BE2C (cell line): Measurements from ENCODE around the gene SLC22A9. TPM values are rescaled to one million over a fixed set of nuclear protein-coding genes. Genes with fewer than 3 reads are reported as not detected.
"Not testable (repeated sequence)": the region's sequence is repeated elsewhere in the genome, so short reads cannot be mapped to it uniquely, and the experiment has no call there.

ENCODE experiments used
- DNase-seq: peaks from one replicate; pipeline ENCODE4 v3.0.0-alpha.2; 2020
- H3K27me3 ChIP-seq: fragments of 250-450 bp; sonication (Bioruptor Pico); 2 replicates; pipeline ENCODE4 v1.5.1; 2020; ENCODE audit warnings: mild to moderate bottlenecking
- H3K36me3 ChIP-seq: fragments of 250-450 bp; sonication (Bioruptor Pico); 2 replicates; pipeline ENCODE4 v1.5.1; 2020; ENCODE audit warnings: mild to moderate bottlenecking
- H3K4me1 ChIP-seq: fragments of 250-450 bp; sonication (Bioruptor Pico); 2 replicates; pipeline ENCODE4 v1.5.1; 2020
- H3K4me3 ChIP-seq: 2 replicates; pipeline ENCODE4 v1.5.1; 2011; ENCODE audit warnings: low read depth, low read length
- H3K9me3 ChIP-seq: fragments of 250-450 bp; sonication (Bioruptor Pico); 2 replicates; pipeline ENCODE4 v1.5.1; 2020
- CTCF ChIP-seq: IDR thresholded peaks from 2 replicates; pipeline ENCODE4 v1.5.1; 2012; ENCODE audit warnings: mild to moderate bottlenecking, low read depth, low read length
- polyA plus RNA-seq: library from polyadenylated mRNA; unstranded; fragments of >200 nt; gene quantifications from one replicate; pipeline ENCODE4 v1.2.1, GENCODE V29; 2012; ENCODE audit warnings: low read depth, missing spikeins; ENCODE audit not compliant: insufficient read length, insufficient read depth

The SLC22A9 gene
- polyA plus RNA-seq = not detected

- Histone ChIP-seq H3K4me3 (no peak within 1 kb of the TSS), H3K4me1 (no peaks in the 10 kb centered on the region), H3K36me3 (no peaks in the 10 kb centered on the region), H3K9me3 (no peaks in the 10 kb centered on the region), H3K27me3 (no peaks in the 10 kb centered on the region)
- TF ChIP-seq CTCF = no peak
- DNase-seq = no peak
Observed at GRCh38 chr11:63369165-63369970, at the start of gene SLC22A9. Gene SLC22A9, plus strand, starts transcription at chr11:63369785. Its CDS starts 272 bp downstream, at chr11:63370057.

GRCh38 chr11:63321723-63322122, 47.9 kb upstream of the SLC22A9 start:
- no peak overlapping the region for H3K4me3 ChIP-seq
- H3K36me3 ChIP-seq = no peaks in the 10 kb centered on the region
- H3K27me3 ChIP-seq = no peaks in the 10 kb centered on the region
- no peaks in the 10 kb centered on the region for H3K9me3 ChIP-seq
- TF ChIP-seq CTCF = no peak
- H3K4me1 ChIP-seq = no peaks in the 10 kb centered on the region
- no peak for DNase-seq

GRCh38 chr11:63335089-63335488, 34.5 kb upstream of the SLC22A9 start:
- H3K36me3 ChIP-seq, H3K4me1 ChIP-seq, H3K4me3 ChIP-seq, DNase-seq, H3K9me3 ChIP-seq, H3K27me3 ChIP-seq: not testable (repeated sequence)

GRCh38 chr11:63337070-63337469, 32.5 kb upstream of the SLC22A9 start:
- no peaks in the 10 kb centered on the region for H3K36me3 ChIP-seq
- no peak for DNase-seq
- no peaks in the 10 kb centered on the region for H3K27me3 ChIP-seq
- H3K9me3 ChIP-seq = no peaks in the 10 kb centered on the region
- no peaks in the 10 kb centered on the region for H3K4me1 ChIP-seq
- no peak for TF ChIP-seq CTCF
- H3K4me3 ChIP-seq = no peak overlapping the region

- no peak for TF ChIP-seq CTCF
- DNase-seq = no peak
- H3K4me1 ChIP-seq = no peaks in the 10 kb centered on the region
- no peaks in the 10 kb centered on the region for H3K36me3 ChIP-seq
- H3K4me3 ChIP-seq = no peak overlapping the region
- H3K27me3 ChIP-seq = no peaks in the 10 kb centered on the region
- H3K9me3 ChIP-seq = no peaks in the 10 kb centered on the region
Observed at GRCh38 chr11:63343130-63343529, 26.5 kb upstream of the SLC22A9 start.

GRCh38 chr11:63352144-63352543, 17.4 kb upstream of the SLC22A9 start:
- no peaks in the 10 kb centered on the region for H3K27me3 ChIP-seq
- H3K36me3 ChIP-seq = no peaks in the 10 kb centered on the region
- TF ChIP-seq CTCF = no peak
- no peak for DNase-seq
- no peaks in the 10 kb centered on the region for H3K4me1 ChIP-seq
- no peaks in the 10 kb centered on the region for H3K9me3 ChIP-seq
- H3K4me3 ChIP-seq = no peak overlapping the region
